Dendritic cell treated with granulocyte-macrophage colony-stimulating factor and Interleukin-4, amounts not matched to agents 40 ng/mL and 50 ng/mL, for 4 days (primary cell): ENCODE data around the gene RPS29.
A peak's percentile ranks its signal among the peaks of the same experiment; 100 is the strongest.

Experiments used
- H3K27ac Mint-ChIP-seq: one replicate; pipeline ENCODE4 v1.8.0; 2022; ENCODE audit warnings: mild to moderate bottlenecking, mixed read lengths
- H3K27me3 Mint-ChIP-seq: one replicate; pipeline ENCODE4 v1.8.0; 2022; ENCODE audit warnings: mild to moderate bottlenecking, mixed read lengths
- H3K36me3 Mint-ChIP-seq: one replicate; pipeline ENCODE4 v1.8.0; 2022; ENCODE audit warnings: low read depth, mixed read lengths
- H3K4me1 Mint-ChIP-seq: one replicate; pipeline ENCODE4 v1.8.0; 2022; ENCODE audit warnings: low read depth, mixed read lengths
- H3K4me3 Mint-ChIP-seq: one replicate; pipeline ENCODE4 v1.8.0; 2022; ENCODE audit warnings: mild to moderate bottlenecking, moderate library complexity, mixed read lengths
- H3K9me3 Mint-ChIP-seq: one replicate; pipeline ENCODE4 v1.8.0; 2022; ENCODE audit warnings: mixed read lengths
- intact Hi-C: fragments of 100-400 bp; cut with micrococcal nuclease; formaldehyde crosslinking; loops from one replicate; pipeline ENCODE4 v1.15.0; 2022

The RPS29 gene

DNA sequence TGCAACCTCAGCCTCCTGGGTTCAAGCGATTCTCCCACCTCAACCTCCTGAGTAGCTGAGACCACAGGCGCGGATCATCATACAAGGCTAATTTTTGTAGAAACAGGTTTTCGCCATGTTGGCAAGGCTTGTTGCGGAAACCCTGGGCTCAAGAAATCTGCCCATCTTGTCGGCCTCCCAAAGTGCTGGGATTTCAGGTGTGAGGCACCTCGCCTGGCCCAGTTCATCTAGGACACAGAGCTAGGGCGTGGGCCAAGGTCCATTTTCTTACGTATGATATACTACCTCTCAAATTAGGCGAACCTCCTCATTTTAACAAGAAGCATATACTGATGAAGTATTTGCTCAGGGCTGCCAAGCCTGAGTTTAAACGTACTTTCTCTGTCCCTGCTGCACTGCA is 2.1 kb downstream of the RPS29 start:
- peaks cover 59% of the 10 kb centered on the region for H3K36me3 Mint-ChIP-seq
- H3K4me3 Mint-ChIP-seq: peak overlapping the region; percentile 93
- no peaks in the 10 kb centered on the region for H3K9me3 Mint-ChIP-seq
- peaks cover 43% of the 10 kb centered on the region for H3K4me1 Mint-ChIP-seq
- peak overlapping the region; percentile 98 for H3K27ac Mint-ChIP-seq
- H3K27me3 Mint-ChIP-seq: no peaks in the 10 kb centered on the region
- intact Hi-C loops: loop anchor here (10.0 kb wide), 1 partner anchor 1661 kb away; the partner anchor contains the start of gene TMX1

GRCh38 chr14:49583629-49584028 is 2.6 kb downstream of the RPS29 start:
- peaks cover 59% of the 10 kb centered on the region for H3K36me3 Mint-ChIP-seq

GRCh38 chr14:49582113-49582977 is 3.8 kb downstream of the RPS29 start:
- intact Hi-C loops: loop anchor here (10.0 kb wide), 1 partner anchor 1662 kb away; the partner anchor contains the start of gene TMX1
- H3K4me1 Mint-ChIP-seq: peaks cover 43% of the 10 kb centered on the region

More at GRCh38 chr14:49583629-49584028, 2.6 kb downstream of the RPS29 start:
- Mint-ChIP-seq H3K27ac (no peak overlapping the region), H3K4me1 (peaks cover 43% of the 10 kb centered on the region), H3K27me3 (no peaks in the 10 kb centered on the region), H3K9me3 (no peaks in the 10 kb centered on the region), H3K4me3 (no peak overlapping the region)
- intact Hi-C loops: loop anchor here (10.0 kb wide), 1 partner anchor 1661 kb away; the partner anchor contains the start of gene TMX1

DNA sequence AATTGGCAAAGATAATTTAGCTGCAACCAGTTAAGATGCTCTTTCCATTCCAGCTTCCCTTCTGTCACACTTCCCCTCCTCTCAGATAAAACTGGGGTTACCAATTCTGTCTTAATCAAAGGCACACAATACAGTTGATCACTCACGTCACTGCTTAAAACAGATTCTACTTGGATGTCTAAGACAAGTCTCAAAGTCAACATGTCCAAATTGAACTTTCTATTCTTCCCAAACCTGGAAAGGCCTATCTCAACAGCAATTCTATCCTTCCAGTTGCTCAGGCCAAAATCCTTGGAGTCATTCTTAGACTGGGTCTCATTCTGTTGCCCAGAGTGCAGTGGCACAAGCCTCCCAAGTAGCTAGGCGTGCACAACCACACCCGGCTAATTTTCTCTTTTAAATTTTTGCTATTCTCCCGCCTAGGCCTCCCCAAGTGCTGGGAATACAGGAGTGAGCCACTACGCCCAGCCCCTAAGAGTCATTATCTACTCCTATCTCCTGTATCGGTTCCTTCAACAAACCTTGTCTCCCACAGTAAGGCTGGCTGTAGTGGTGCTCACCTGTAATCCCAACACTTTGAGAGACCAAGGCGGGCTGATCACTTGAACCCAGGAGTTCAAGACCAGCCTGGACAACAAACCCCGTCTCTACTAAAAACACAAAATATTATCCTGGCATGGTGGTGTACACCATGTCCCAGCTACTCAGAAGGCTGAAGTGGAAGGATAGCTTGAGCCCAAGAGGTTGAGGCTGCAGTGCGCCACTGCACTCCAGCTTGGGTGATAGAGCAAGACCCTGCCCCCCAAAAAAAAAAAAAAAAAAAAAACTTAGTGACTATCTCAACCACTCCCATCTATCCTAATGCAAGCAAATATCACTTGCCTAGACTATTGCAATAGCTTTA is 4.7 kb downstream of the RPS29 start:
- H3K36me3 Mint-ChIP-seq: peaks cover 76% of the 10 kb centered on the region

More at GRCh38 chr14:49582113-49582977, 3.8 kb downstream of the RPS29 start:
- no peaks in the 10 kb centered on the region for H3K27me3 Mint-ChIP-seq
- H3K4me3 Mint-ChIP-seq: no peak overlapping the region
- no peak overlapping the region for H3K27ac Mint-ChIP-seq
- peaks cover 67% of the 10 kb centered on the region for H3K36me3 Mint-ChIP-seq
- H3K9me3 Mint-ChIP-seq: no peaks in the 10 kb centered on the region

GRCh38 chr14:49579841-49580240 is 6.3 kb downstream of the RPS29 start:
- Mint-ChIP-seq H3K9me3 (no peaks in the 10 kb centered on the region), H3K4me1 (peaks cover 39% of the 10 kb centered on the region), H3K27ac (no peak overlapping the region)

More for the DNA sequence above, 4.7 kb downstream of the RPS29 start:
- Mint-ChIP-seq H3K27me3 (no peaks in the 10 kb centered on the region), H3K27ac (no peak overlapping the region), H3K9me3 (no peaks in the 10 kb centered on the region), H3K4me3 (no peak overlapping the region), H3K4me1 (peaks cover 43% of the 10 kb centered on the region)
- intact Hi-C loops: loop anchor here (10.0 kb wide), 1 partner anchor 1663 kb away; the partner anchor contains the start of gene TMX1

DNA sequence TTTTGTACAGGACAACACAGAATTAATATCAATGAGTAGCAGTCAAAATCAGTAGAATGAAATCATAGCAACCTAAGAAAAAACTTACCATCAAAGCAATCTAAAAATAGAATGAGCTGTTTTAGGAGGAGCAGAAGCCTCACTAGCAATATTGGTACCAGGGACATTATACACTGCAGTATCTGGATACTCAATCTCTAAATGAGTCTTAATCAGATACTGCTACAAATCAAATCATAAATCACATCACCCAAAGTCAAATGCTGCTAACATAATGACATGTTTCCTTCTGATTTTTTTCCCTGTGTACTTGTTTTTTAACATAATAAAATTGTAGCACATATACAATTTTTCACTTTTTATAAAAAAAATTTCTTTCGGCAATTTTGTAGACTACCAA is 8.0 kb downstream of the RPS29 start:
- Mint-ChIP-seq H3K27ac (no peak overlapping the region), H3K36me3 (peaks cover 67% of the 10 kb centered on the region), H3K9me3 (peaks cover 1% of the 10 kb centered on the region), H3K27me3 (no peaks in the 10 kb centered on the region), H3K4me3 (no peak overlapping the region), H3K4me1 (peaks cover 27% of the 10 kb centered on the region)
- intact Hi-C loops: no loop called here

More at GRCh38 chr14:49579841-49580240, 6.3 kb downstream of the RPS29 start:
- H3K36me3 Mint-ChIP-seq: peaks cover 76% of the 10 kb centered on the region
- H3K4me3 Mint-ChIP-seq: no peak overlapping the region
- no peaks in the 10 kb centered on the region for H3K27me3 Mint-ChIP-seq
- intact Hi-C loops: loop anchor here (10.0 kb wide), 1 partner anchor 1665 kb away; the partner anchor contains the start of gene TMX1

DNA sequence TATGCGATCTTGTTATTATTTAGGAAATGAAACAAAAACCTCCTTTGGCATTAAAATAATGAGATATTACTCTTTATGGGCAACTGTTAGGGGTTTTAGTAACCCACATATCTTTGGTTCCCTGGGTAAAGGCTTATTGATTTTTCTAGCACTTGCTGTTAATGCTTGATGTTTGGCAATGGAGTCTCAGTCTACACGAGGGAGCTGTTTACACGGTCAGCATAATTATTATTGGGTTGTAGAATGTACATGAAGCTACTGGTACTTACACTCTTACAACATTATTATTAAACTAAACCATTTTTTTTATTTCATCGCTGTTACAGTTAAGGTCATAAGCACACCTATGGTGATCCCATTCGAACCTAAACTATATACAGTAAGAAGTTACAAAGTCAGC is 12.1 kb downstream of the RPS29 start:
- no peaks in the 10 kb centered on the region for H3K4me1 Mint-ChIP-seq
- peaks cover 46% of the 10 kb centered on the region for H3K36me3 Mint-ChIP-seq
- H3K4me3 Mint-ChIP-seq: no peak overlapping the region
- no peak overlapping the region for H3K27ac Mint-ChIP-seq
- intact Hi-C loops: no loop called here
- H3K27me3 Mint-ChIP-seq: no peaks in the 10 kb centered on the region
- H3K9me3 Mint-ChIP-seq: peaks cover 9% of the 10 kb centered on the region

- Mint-ChIP-seq H3K27ac (no peak overlapping the region), H3K9me3 (peaks cover 9% of the 10 kb centered on the region), H3K27me3 (no peaks in the 10 kb centered on the region), H3K4me1 (no peaks in the 10 kb centered on the region), H3K4me3 (no peak overlapping the region), H3K36me3 (peaks cover 9% of the 10 kb centered on the region)
- intact Hi-C loops: no loop called here
Measured at GRCh38 chr14:49569281-49569680, 16.9 kb downstream of the RPS29 start.

DNA sequence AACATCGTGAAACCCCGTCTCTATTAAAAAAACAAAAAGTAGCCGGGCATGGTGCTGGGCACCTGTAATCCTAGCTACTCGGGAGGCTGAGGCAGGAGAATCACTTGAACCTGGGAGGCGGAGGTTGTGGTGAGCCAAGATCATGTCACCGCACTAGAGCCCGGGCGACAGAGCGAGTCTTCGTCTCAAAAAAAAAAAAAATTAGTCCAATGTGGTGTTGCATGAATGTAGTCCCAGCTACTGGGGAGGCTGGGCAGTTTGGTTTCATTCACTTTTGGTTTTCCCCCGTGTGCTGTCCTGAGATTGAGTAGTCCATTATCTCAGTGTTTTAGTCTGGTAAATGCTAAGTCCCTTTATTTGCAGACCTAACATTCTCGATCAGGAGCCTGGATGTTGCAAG is 19.5 kb downstream of the RPS29 start:
- H3K9me3 Mint-ChIP-seq: peaks cover 9% of the 10 kb centered on the region
- no peak overlapping the region for H3K27ac Mint-ChIP-seq
- H3K4me1 Mint-ChIP-seq: no peaks in the 10 kb centered on the region
- H3K27me3 Mint-ChIP-seq: no peaks in the 10 kb centered on the region
- intact Hi-C loops: no loop called here
- no peak overlapping the region for H3K4me3 Mint-ChIP-seq
- no peaks in the 10 kb centered on the region for H3K36me3 Mint-ChIP-seq

DNA sequence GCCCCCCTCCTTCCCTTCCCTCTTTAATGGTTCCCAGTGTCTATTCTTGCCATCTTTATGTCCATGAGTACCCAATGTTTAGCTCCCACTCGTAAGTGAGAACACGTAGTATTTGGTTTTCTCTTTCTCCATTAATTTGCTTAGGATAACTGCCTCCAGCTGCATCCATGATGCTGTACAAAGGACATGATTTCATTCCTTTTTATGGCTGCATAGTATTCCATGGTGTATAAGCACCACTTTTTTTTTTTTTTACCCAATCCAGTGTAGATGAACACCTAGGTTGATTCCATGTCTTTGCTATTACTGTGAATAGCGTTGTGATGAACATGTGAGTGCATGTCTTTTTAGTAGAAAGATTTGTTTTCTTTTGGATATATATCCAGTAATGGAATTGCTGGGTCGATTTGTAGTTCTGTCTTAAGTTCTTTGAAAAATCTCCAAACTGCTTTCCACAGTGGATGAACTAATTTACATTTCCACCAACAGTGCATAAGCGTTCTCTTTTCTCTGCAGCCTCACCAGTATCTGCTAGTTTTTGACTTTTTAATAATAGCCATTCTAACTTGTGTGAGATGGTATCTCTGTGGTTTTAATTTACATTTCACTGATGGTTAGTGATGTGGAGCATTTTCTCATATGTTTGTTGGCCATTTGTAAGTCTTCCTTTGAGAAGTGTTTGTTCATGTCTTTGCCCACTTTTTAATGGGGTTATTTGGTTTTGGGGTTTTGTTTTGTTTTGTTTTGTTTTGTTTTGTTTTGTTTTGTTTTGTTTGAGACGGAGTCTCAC is 26.0 kb downstream of the RPS29 start:
- Mint-ChIP-seq H3K4me1 (no peaks in the 10 kb centered on the region), H3K4me3 (no peak overlapping the region), H3K36me3 (no peaks in the 10 kb centered on the region), H3K27ac (no peak overlapping the region), H3K27me3 (no peaks in the 10 kb centered on the region), H3K9me3 (peaks cover 9% of the 10 kb centered on the region)
- intact Hi-C loops: no loop called here

- Mint-ChIP-seq H3K36me3 (no peaks in the 10 kb centered on the region), H3K4me3 (no peak overlapping the region), H3K4me1 (no peaks in the 10 kb centered on the region), H3K27me3 (no peaks in the 10 kb centered on the region), H3K9me3 (no peaks in the 10 kb centered on the region), H3K27ac (no peak overlapping the region)
- intact Hi-C loops: no loop called here
Measured at GRCh38 chr14:49553892-49554291, 32.3 kb downstream of the RPS29 start.

DNA sequence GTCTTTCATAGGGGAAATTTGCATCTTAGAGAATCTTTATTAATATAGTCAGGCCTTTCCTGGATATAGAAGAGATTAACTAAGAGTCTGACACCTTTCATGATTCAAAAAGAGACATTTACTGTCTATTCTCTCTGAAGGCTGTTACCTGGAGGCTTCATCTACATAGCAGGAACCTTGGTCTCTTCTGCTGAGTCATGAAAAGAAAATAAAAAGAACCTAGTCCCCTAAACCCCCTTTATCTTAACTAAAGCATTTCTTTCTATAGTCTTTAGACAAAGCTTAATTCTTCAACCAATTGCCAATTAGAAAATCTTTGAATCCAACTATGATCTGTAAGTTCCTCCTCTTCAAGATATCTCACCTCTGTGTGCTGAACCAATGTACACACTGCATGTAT is 33.1 kb downstream of the RPS29 start:
- Mint-ChIP-seq H3K36me3 (no peaks in the 10 kb centered on the region), H3K4me1 (no peaks in the 10 kb centered on the region), H3K27ac (no peak overlapping the region), H3K9me3 (no peaks in the 10 kb centered on the region), H3K27me3 (no peaks in the 10 kb centered on the region), H3K4me3 (no peak overlapping the region)
- intact Hi-C loops: no loop called here

GRCh38 chr14:49551569-49551968 is 34.6 kb downstream of the RPS29 start:
- Mint-ChIP-seq H3K27me3 (no peaks in the 10 kb centered on the region), H3K9me3 (no peaks in the 10 kb centered on the region), H3K4me3 (no peak overlapping the region), H3K36me3 (no peaks in the 10 kb centered on the region), H3K4me1 (no peaks in the 10 kb centered on the region), H3K27ac (no peak overlapping the region)
- intact Hi-C loops: no loop called here
